HG02884 (cell line): ENCODE results near the gene RICTOR.

Experiments used
- ATAC-seq: cut with Tn5 transposase; IDR thresholded peaks from one replicate; pipeline ENCODE4 v1.9.1; 2021; ENCODE audit warnings: mild to moderate bottlenecking, moderate library complexity; ENCODE audit not compliant: unreplicated experiment

RICTOR gene

DNA sequence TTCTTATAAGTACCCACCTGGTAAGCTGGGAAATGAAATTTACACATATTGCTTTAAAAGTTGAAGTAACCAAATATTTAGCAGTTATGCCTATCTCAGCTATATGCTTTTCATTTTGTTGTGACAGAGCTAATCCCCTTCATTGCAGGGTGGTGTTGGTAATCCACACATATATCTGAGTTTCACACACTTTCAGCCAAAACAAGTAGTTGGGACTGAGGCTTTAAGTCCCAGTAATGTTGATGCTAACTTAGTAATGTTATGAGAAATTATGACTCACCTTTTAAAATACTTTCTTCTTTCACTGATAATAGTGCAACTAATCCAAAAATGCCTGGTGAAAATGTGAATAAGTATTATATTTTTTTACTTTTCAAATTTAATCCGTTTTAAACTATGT, 19.2 kb upstream of the RICTOR start:
- ATAC-seq, result no peak

DNA sequence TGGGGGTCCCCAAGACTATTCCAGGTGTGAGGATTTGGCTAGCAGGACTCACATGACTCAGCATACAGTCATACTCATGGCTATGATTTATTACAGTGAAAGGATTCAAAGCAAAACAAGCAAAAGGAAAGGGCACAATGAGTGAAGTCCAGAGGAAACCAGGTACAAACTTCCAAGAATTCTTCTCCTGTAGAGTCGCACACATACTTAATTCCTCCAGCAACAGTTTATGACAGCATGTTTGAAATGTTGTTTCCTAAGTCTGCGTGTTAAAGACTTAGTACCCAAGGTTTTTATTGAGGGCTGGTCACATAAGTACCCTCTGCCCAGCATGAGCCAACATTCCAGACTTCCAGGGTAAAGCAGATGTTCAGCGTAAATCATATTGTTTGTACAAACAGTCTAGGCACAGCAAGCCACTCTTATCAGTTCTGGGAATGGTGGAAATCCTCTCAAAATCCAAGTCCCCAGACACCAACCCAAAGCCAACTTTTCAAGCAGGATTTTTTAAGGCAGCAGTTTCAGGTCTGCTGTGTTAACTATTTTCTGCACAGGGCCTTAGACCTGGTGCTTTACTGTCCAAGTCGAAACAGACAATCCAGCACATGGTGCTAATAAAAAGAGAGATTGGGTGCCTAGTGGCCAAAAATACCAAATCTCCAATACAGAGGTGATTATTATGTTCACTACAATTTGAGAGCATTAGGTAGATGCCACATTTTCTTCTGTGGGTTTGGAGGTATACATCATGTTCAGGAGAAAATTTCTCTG, 18.6 kb upstream of the RICTOR start:
- ATAC-seq, result no peak

DNA sequence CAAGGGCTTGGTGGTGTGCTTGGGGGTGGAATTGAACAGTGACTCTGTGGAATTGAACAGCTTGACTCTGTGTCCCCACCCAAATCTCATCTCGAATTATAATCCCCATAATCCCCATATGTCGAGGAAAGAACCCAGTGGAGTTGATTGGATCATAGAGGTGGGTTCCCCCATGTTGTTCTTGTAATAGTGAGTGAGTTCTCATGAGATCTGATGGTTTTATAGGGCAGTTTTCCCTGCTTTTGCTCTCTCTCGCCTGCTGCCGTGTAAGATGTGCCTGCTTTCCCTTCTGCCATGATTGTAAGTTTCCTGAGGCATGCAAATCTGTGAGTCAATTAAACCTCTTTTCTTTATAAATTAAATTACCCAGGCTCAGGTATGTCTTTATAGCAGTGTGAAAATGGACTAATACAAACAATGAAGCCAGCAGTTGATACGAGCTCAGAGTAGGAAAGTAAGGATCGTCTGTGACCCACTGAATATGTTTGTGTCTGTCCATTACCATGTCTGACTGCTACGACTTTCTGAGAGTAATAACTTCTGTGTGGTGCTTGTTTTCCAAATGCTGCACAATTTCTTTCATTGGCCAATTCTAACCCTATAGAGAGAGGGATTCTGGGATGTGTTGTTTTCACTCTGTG, 17.9 kb upstream of the RICTOR start:
- no peak for ATAC-seq

DNA sequence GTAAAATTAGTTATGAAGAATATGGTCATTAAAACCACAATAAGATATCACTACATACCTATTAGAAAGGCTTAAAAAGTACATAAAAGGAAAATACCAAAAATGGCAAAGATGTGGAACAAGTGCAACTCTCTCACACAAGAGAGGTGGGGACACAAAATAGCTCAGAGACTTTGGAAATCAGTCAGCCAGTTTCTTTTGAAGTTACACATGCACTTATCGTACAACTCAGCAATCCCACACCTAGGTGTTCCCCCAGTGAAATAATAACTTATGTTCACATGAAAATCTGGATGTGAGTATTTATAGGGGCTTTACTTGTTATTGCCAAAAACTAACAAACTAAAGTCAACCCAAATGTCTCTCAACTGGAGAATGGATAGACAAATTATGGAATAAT, 9.8 kb upstream of the RICTOR start:
- ATAC-seq, result no peak

DNA sequence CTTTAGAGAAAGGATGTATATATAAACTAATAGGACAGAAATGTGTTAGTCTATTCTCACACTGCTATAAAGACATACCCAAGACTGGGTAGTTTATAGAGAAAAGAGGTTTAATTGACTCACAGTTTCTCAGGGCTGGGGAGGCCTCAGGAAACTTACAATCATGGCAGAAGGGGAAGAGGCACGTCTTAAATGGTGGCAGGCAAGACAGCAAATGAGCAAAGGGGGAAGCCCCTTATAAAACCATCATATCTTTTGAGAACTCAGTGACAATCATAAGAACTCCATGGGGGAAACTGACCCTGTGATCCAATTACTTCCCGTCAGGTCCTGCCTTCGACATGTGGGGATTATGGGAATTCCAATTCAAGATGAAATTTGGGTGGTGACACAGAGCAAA, 8.8 kb upstream of the RICTOR start:
- no peak for ATAC-seq

DNA sequence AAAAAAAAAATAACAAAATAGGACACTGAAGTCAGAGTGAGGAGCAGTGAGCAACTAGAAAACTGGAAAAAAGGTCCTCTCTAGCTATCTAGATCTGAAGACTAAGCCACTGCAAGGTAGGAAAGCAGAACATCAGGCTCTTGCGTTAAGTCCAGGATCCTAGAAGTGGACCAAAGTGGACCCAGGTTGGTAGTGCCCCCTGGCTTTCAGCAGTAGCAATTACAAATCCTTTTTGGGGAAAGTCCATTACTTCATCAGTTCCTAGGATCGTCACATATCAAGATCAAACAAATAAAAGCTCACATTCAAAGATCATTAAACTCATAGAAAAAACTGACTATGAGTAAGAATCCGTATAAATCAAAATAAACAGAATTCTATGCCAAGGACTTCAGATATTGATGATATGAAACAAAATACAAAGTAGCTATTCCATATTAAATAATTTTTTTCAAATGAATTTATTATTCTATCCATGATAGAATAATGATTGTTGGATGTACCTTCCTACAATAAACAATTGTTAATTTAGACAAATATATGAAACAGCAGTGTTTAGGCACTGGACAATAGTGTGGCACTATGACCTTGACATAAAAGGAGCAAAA, 6.5 kb upstream of the RICTOR start:
- ATAC-seq, result no peak

DNA sequence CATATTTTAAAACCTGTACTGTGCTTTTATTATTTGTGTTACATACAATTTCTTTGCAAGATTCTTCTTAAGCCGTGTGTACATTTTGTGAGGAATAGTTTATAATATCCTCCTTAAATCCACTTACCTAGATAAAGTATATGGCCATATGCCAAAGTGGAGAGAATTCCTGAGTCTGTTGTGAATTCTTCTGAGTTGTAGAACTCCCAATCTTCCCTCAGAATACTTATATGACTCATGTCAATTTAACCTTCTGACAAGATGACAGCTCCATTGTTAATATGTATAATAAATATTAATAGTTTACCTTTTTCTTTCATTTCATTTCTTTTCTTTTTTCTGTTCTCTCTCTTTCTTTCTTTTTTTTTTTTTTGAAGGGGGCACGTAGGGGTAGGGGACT, 6.0 kb upstream of the RICTOR start:
- ATAC-seq, result no peak

DNA sequence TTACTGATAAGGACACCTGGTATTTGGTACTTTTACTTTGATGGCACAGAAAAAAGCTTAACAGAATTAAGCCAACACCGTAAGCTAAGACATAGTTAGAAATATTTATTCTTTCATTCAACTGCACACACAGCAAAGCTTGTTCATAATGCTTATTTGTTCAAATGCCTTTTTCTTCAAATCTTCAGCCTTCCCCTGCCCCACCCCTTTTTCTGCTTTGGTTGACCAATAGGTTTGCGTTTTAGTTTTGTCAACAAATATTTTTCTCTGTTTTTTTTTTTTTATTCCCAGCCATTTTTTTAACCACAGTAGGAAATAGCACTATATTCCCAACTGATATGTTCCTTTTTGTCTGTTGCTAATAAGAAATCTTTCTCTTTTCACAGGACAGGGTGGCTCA, 4.9 kb upstream of the RICTOR start:
- no peak for ATAC-seq

DNA sequence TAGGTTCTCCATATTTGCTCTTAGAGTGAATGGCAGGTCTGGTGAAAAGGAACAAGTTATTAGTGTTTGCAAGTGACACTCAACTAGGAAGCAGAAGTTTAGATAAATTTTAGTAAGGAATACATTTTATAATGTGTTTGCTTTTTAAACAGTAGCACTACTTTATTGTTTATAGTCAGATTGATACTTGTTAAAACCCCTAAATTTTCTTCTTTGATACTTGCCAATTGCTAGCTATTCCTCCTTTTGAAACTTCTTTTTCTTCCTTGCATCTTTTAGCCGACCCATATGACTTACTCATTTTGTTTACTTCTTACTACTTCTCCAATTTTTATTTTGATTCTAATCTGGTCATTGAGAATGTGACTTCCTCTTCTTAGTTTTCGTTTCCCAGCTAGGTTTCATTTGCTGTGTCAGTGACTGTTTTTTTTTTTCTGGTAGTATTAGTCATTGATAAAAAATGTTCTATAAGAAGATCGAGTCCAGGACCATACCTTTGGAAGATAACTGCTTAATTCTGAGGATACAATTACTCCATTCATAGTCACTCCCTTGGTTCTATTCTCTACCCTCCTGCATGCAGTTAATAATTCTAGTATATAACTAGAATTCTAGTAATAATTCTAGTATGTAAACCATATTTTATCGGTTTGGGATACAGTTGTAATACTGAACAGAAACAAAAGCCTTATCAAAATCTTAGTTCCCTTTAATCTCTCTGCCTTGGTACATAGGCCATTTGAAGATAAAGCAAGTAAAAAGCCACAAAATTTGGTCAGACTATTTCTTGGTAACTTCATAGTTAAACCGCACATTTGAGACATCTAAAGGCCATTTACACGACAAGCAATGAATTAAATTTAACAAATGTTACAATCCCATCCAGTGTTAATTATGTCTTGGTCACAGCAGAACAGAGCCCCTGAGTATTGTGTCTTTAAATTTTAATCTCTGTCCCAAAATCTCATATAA, 2.8 kb upstream of the RICTOR start:
- ATAC-seq, result peak; percentile 26

DNA sequence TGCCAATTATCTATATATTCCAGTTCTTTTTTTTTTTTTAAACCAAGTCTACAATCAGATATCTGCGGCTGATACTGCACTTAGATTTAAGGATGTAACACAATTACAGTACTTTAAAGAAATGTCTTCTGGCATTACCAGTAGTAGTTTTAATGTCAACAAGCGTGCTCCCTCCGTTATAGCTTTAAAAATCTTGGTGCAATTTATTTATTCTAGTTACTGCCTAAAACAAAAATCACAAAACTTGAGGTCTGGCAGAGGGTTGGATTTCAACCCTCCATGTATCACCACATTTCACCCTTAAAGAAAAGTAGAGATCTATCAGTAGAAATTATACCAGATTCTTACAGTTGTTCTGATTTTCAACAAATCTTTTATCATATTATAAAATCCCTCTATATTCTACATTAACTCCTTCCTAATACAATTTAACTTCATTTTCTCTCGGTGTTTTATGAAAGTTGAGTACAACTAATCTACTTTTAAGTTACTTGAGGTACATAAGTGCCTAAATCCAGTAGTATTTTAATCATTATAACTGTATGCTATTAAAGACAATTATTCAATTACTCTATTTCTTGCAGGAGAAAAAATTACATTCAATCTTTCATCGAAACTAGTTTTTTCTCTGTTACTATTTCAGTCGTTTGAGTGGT, 2.0 kb upstream of the RICTOR start:
- no peak for ATAC-seq

DNA sequence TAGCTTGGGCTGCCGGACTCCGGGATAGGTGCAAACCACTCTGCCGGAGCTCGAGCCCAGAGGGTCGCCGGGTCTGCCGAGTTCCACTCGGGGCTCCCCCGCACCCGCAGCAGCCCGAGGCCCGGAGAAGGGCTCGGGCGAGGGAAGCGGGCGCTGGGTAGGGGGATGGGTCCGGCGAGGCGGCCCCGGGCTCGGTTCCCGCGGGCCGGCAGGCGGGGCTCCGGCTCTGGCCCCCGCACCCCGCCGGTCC, 507 bp downstream of the RICTOR start:
- ATAC-seq, result peak; percentile 21

DNA sequence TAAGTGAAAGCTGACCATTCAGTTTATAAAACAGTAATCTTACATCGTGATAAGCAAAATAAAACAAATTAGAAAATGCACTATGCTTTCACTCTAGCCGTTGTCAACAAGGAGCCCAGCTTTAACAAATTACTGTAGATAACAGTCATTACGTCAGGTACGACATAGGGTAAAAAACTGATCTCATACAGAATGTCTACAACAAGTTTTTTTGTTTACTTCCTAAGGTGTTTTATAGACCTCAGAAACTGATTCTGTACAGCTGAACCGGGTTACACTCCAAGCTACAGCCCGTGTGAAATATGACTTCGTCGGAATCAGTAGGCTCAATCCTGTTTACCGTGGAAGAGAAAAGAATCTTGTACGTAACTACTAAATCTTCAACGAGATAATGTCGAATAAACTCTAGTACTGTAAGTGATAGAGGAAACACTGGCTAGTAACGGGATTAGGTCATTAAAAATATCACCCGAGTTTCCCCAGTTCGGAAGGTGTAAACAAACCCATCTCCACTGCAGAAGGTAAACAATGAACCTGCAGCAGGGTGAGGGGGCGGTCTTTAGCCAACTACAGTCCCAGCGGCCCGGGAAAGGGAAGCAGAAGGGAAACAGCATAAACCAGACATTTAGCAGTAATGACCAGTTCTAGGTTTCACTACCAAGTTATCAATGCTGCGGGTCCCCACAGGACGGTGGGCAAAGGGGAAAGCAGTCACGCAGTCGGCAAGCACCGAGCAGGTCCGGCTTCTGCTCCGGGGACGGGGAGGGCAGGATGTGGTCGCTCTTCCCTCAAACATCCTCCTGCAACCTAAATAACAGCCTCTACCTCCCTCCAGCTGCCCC, 1.1 kb downstream of the RICTOR start:
- ATAC-seq, result peak; percentile 33

DNA sequence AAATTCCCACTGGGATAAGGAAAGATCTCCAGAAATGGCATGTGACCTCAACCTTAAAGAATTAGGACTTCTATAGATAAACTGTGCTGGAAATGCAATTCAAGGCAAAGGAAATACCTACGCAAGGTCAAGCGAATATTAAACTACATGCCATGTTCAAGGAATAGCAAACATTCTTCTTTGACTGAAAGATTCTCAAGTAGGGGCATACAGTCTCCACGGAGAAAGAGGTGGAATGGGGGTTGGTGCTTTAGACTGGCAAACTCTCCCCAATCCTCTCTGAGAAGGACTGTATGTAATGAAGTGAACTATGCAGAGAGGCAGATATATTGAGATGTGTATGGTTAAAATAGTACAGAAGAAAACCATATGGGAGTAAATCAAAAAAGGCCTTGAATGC, 6.1 kb downstream of the RICTOR start:
- ATAC-seq, result no peak

DNA sequence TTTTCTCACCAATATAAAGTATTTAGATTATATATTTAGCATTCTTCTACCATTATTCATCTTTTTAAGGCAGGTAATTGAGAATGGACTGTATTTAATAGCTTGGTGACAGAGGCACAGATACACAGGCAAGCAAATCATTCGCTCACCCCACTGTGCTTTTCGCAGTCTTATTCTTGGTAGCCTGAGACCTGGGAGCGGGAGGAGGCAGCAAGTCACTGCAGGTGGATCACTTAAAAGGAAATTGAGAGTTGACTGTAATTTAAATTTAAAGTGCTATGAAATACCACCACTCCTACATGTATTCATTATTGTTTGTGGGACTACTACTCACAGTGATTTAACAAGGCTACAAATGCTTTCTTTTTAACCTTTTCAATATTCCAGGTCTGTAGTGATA, 9.7 kb downstream of the RICTOR start:
- no peak for ATAC-seq

DNA sequence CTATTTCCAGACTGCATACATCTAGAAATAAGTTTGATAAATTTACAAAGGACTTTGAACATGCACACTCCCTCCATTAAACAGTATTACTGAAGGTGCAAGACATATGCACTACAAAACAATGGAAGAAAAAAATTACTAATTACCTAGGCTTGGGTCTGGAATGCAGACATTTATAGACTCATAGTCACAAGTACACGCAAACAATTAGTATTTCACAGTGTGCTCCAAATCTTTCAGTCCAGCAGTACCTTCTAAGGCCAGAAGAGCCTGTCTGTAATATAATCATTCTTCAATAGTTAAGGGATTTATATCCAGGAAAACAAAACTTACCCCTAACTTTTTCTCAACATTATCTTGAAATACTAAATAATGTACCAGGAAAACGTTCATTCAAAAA, 11.2 kb downstream of the RICTOR start:
- ATAC-seq, result no peak

DNA sequence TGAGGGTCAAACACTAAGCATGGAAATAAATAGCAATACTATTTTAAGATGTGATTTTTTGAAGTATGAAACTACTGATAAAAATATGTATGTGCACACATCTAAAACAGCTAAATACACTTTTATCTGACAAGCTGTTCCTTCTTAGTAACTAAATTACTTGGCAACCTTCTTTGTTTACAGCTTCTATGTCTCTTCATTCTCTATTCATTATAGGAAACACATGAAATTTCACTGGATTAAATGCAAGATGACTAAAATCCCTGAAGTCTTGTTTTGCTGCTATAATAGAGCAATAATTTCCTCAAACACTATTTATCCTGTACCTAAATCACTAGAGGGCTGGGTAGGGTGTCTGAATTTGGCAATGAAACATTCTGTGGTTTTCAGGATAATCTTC, 11.7 kb downstream of the RICTOR start:
- no peak for ATAC-seq

DNA sequence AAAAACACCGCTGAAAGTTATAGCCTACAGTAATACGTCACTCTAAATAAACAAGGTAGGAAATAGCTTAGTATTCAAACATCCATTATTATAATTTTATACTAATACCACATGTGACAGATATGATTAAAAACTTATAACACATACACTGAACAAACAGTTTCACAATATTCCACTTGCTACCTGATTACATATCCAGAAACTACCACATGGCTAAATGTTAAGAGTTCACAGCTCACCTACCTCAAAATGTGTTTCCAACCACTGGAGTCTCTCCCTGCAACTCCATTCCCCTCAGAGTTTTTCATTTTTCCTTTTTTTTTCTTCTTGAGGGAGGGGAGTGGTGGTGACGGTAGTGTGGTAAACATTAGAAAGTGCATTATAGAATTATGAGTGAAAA, 12.1 kb downstream of the RICTOR start:
- ATAC-seq, result no peak

DNA sequence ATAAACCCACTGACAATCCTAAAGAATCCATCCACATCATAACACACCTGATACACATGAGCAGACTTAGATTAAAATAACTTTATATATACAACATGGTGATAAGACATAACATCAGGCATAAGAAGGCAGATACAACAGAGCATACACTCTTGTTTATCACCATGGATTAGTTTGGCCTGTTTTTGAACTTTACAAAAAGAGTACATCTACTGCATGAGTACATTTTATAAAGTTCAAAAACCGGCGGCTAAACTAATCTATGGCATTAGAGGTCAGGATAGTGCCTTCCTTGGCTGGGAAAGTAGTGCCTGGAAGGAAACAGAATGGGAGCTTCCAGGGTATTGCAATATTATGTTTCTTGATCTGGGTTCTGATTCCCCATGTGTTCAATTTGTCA, 15.1 kb downstream of the RICTOR start:
- no peak for ATAC-seq

DNA sequence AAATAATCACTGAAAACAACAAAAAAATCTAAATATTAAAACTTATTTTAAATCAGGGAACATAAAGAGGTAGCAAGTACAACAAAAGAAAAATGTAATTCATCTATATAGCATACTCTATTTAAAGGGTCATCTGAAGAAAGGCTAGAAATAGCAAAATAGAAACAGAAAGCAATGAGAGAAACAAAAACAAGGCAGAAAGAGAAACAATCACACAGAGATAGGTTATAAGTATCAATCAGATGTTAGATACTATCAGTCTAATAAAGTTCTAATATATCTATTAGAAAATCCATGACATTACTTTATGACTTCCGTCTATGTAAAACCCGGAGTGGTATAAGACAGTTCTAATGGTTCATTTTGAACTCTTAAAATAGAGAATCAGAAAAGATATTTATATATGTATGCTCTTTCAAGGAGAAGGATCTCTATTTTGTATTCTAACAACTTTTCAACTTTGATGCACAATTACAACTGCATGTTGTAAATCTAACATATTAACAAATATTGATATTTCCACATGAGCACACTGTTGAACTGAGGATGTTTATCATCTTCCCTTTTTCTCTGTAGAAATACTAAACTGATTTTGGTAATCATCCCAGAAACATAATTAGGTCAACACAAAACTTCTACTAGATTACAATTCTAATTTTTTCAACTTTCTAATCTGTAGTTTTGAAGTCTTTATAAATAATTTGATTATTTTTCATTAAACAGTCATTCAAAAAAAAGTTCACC, 15.8 kb downstream of the RICTOR start:
- ATAC-seq, result peak; percentile 91
